Neutrophil (primary cell): Measurements from ENCODE around the gene SEC61A1.

ENCODE experiments used
- H3K27ac ChIP-seq: fragments of 200-600 bp; sonication (generic); 2 replicates; pipeline ENCODE4 v1.5.1; 2016; ENCODE audit warnings: mild to moderate bottlenecking, moderate library complexity
- H3K27me3 ChIP-seq: fragments of 200-600 bp; sonication (generic); 2 replicates; pipeline ENCODE4 v1.6.0; 2016; ENCODE audit warnings: mild to moderate bottlenecking
- H3K36me3 ChIP-seq: fragments of 200-600 bp; sonication (generic); 2 replicates; pipeline ENCODE4 v1.5.1; 2017
- H3K4me1 ChIP-seq, 2 experiments: fragments of 200-600 bp in 1 of 2; sonication (generic) in 1 of 2; 1 replicate in 1 of 2; 2 replicates in 1 of 2; pipeline versions ENCODE4 v1.5.1 to v1.6.1; 2013 to 2016; ENCODE audit warnings: low read depth in 1 of 2, low read length in 1 of 2, mild to moderate bottlenecking in 1 of 2, moderate library complexity in 1 of 2; ENCODE audit not compliant: control insufficient read depth in 1 of 2, insufficient read depth in 1 of 2
- H3K4me3 ChIP-seq, 2 experiments: fragments of 200-600 bp in 1 of 2; sonication (generic) in 1 of 2; 1 replicate in 1 of 2; 2 replicates in 1 of 2; pipeline ENCODE4 v1.5.1; 2013 to 2016; ENCODE audit warnings: low read depth in 1 of 2, low read length in 1 of 2, mild to moderate bottlenecking in 1 of 2, moderate library complexity in 1 of 2
- H3K9me3 ChIP-seq: fragments of 200-600 bp; sonication (generic); 2 replicates; pipeline ENCODE4 v1.5.1; 2016
- TF ChIP-seq, protein P1 (sequence below): fragments of 200-600 bp; sonication (generic); IDR thresholded peaks from 2 replicates; pipeline ENCODE4 v1.5.1; 2016; ENCODE audit warnings: antibody characterized with exemption

The SEC61A1 gene

DNA sequence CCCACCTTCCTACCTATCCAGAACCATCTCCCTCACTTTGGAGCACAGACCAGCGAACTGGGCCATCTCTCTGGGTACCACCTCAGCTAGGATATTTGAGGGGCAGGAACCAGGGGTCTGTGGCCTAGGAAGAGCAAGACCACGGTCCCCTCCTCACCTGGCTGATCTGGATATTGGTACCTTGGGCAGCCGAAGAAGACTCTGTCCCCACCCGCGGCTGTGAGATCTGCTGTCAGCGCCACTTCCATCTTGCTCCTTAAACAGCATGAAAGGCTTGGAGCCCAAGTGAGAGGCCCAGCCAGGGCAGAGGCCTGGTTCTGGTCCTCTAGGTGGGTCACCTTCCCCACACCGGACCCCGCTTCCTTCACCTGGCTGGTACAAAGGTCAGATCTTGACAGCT lies 26.6 kb downstream of the SEC61A1 start:
- Histone ChIP-seq H3K27me3 (peaks cover 10% of the 10 kb centered on the region), H3K36me3 (no peaks in the 10 kb centered on the region), H3K27ac (no peak overlapping the region), H3K4me3 (no peak overlapping the region), H3K4me1 (peaks cover 27% of the 10 kb centered on the region in 2 experiments), H3K9me3 (no peaks in the 10 kb centered on the region)
- TF ChIP-seq, protein P1, sequence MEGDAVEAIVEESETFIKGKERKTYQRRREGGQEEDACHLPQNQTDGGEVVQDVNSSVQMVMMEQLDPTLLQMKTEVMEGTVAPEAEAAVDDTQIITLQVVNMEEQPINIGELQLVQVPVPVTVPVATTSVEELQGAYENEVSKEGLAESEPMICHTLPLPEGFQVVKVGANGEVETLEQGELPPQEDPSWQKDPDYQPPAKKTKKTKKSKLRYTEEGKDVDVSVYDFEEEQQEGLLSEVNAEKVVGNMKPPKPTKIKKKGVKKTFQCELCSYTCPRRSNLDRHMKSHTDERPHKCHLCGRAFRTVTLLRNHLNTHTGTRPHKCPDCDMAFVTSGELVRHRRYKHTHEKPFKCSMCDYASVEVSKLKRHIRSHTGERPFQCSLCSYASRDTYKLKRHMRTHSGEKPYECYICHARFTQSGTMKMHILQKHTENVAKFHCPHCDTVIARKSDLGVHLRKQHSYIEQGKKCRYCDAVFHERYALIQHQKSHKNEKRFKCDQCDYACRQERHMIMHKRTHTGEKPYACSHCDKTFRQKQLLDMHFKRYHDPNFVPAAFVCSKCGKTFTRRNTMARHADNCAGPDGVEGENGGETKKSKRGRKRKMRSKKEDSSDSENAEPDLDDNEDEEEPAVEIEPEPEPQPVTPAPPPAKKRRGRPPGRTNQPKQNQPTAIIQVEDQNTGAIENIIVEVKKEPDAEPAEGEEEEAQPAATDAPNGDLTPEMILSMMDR: no peak

DNA sequence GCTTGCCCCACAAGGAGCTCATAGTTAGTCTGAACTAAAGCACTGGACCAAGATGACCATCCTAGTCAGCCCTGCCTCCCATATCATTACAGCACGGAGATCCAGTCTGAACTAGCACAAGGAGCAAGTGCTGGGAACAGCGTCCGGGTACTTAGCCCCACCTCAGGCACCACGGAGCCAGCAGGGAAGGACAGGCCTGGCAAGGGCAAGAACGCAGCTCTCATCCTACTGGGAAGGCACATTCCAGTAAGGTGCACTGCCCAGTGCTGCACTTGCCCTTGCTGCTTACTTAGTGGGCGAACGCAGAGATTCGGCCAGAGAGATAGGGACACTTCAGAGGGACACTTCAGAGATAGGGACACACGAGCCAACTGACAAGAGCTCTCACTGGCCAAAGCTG lies 27.6 kb downstream of the SEC61A1 start:
- Histone ChIP-seq H3K36me3 (no peaks in the 10 kb centered on the region), H3K27me3 (peaks cover 10% of the 10 kb centered on the region), H3K9me3 (no peaks in the 10 kb centered on the region), H3K4me1 (peaks cover 22% of the 10 kb centered on the region in 2 experiments), H3K27ac (no peak overlapping the region), H3K4me3 (no peak overlapping the region)
- TF ChIP-seq, protein P1: no peak

DNA sequence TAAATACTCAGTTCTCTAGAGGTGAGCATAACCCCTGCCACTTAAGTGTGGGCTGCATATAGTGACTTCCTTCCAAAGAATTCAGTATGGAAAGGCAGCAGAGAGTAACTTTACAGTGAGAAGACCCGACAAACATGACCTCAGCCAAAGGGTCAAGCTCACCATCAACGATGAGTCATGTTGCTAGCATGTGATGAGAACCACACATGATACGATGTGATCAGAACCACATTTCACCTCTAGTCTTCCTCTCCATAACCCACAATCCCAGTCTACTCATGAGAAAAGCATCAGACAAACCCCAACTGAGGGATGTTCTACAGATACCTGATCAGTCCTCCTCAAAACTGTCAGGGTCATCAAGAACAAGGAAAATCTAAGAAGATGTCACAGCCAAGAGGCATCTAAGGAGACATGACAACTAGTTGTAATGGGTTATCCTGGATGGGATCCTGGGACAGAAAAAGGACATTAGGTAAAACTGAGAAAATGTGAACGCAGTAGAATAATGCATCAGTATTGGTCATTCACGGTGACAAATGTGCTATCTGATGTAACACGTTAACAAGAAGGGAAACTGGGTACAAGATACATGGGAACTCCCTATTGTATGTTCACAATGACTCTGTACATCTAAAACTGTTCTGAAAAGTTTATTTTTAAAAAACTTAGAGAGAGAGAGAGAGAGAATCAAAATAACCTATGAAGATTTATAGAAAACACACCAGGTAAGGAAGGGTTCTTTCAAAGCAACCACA lies 28.3 kb downstream of the SEC61A1 start:
- Histone ChIP-seq H3K4me1 (peaks cover 16 to 17% of the 10 kb centered on the region in 2 experiments), H3K9me3 (no peaks in the 10 kb centered on the region), H3K36me3 (no peaks in the 10 kb centered on the region), H3K27me3 (peaks cover 10% of the 10 kb centered on the region), H3K4me3 (no peak overlapping the region), H3K27ac (no peak overlapping the region)
- TF ChIP-seq, protein P1: no peak

DNA sequence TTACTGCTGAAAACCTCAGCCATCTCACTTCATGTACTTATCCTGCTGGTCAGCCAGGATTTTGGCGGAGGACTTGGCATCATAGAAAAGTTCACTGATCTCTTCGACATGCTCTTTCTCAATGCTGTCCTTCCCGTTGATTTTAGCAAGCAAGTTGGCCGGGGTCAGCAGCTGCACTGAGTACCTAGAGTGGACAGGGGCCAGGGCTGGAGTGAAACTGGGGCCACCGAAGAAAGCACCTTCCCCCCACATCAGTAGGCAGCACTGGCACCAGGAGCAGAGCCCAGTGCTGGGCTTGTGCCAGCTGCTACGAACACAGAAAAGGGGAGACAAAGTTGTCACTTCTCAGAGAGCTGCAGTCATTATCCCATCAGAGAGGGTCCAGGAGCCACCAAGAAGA lies 29.0 kb downstream of the SEC61A1 start:
- H3K4me3 ChIP-seq: no peak overlapping the region
- H3K36me3 ChIP-seq: no peaks in the 10 kb centered on the region
- TF ChIP-seq, protein P1: no peak
- H3K4me1 ChIP-seq: peaks cover 9 to 10% of the 10 kb centered on the region in 2 experiments
- no peak overlapping the region for H3K27ac ChIP-seq
- H3K9me3 ChIP-seq: no peaks in the 10 kb centered on the region
- peaks cover 4% of the 10 kb centered on the region for H3K27me3 ChIP-seq

DNA sequence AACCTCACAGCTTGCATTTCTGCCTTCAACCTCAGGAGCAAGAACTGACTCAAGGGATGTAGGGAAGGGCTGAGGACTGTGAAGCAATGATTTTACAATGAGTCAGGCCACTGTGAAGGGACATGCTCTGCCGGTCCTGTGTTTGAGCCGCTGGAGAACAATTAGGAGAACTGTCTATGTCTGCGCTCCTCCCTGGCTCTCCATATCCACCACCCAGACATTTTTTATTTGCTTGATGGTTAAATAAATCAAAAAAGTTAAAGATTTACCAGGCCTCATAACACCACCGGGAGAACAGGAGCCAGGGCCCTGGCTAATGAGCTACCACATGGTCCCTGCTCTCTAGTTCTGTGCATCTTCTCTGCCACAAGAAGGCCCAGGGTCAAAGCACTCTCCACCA lies 29.6 kb downstream of the SEC61A1 start:
- TF ChIP-seq, protein P1: no peak
- H3K4me3 ChIP-seq: no peak overlapping the region
- H3K27me3 ChIP-seq: no peaks in the 10 kb centered on the region
- no peaks in the 10 kb centered on the region for H3K36me3 ChIP-seq
- H3K27ac ChIP-seq: no peak overlapping the region
- H3K4me1 ChIP-seq: peaks cover 4% of the 10 kb centered on the region in 2 experiments
- no peaks in the 10 kb centered on the region for H3K9me3 ChIP-seq
